Activated naive CD8-positive, alpha-beta T cell treated with anti-CD3 and anti-CD28 coated beads for 36 hours (primary cell): ENCODE results near the gene TEX53. TPM values are rescaled to one million over a fixed set of nuclear protein-coding genes. Genes with fewer than 3 reads are reported as not detected.

Experiments used
- DNase-seq: peaks from one replicate; pipeline ENCODE4 v3.0.0; 2021
- H3K27ac Mint-ChIP-seq: one replicate; pipeline ENCODE4 v1.8.0; 2022; ENCODE audit warnings: mild to moderate bottlenecking, moderate library complexity, mixed read lengths
- H3K27me3 Mint-ChIP-seq: one replicate; pipeline ENCODE4 v1.8.0; 2022; ENCODE audit warnings: mild to moderate bottlenecking, mixed read lengths
- H3K36me3 Mint-ChIP-seq: one replicate; pipeline ENCODE4 v1.8.0; 2021; ENCODE audit warnings: mild to moderate bottlenecking, mixed read lengths
- H3K4me1 Mint-ChIP-seq: one replicate; pipeline ENCODE4 v1.8.0; 2021; ENCODE audit warnings: mixed read lengths
- H3K4me3 Mint-ChIP-seq: one replicate; pipeline ENCODE4 v1.8.0; 2022; ENCODE audit warnings: mild to moderate bottlenecking, moderate library complexity, mixed read lengths
- H3K9me3 Mint-ChIP-seq: one replicate; pipeline ENCODE4 v1.8.0; 2022; ENCODE audit warnings: mixed read lengths
- total RNA-seq, 2 experiments: library from RNA; stranded (reverse); gene quantifications; one replicate each; pipeline ENCODE4 v1.2.3, GENCODE V29; 2021

TEX53 gene
- total RNA-seq, 2 experiments from 2014 or later: not detected

DNA sequence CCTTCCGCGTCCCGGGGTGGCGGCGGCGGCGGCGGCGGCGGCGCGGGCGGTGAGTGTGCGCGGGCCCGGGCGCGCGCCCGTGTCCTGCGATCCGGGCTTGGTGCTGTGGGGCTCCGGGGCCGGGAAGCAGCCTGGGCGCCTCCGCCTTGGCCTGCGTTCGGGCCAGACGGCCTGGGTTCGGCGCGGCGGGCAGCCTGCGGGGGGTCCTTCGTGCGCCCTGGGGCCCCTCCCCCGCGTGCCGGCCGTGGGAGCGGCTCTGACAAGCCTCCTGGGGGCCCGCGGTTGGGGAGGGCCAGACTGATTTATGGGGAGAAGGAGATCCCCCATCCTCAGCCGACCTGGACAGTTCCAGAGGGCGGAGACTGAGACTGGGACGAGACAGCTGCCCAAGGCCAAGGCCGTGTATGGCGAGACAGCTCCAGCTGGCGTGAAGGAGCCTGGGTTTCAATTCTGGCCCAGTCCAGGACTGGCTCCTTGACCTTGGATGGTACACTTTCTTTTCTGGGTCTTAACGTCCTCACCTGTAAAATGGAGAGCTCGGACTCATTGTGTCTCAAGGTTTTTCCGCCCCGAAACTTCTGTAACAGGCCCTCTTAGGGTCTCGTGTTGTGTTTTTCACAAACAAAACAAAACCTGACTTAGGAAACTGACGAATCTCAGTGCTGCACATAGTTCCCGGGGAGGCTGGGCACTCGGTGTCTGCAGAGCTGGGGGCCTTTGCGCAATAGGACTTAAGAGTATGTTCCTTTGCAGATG is 45.9 kb downstream of the TEX53 start:
- peak overlapping the region; percentile 81 for H3K4me3 Mint-ChIP-seq
- peaks cover 40% of the 10 kb centered on the region for H3K4me1 Mint-ChIP-seq
- H3K9me3 Mint-ChIP-seq: peaks cover 2% of the 10 kb centered on the region
- H3K27ac Mint-ChIP-seq: peak overlapping the region; percentile 85
- DNase-seq: peak; percentile 59
- peaks cover 31% of the 10 kb centered on the region for H3K36me3 Mint-ChIP-seq
- H3K27me3 Mint-ChIP-seq: no peaks in the 10 kb centered on the region

DNA sequence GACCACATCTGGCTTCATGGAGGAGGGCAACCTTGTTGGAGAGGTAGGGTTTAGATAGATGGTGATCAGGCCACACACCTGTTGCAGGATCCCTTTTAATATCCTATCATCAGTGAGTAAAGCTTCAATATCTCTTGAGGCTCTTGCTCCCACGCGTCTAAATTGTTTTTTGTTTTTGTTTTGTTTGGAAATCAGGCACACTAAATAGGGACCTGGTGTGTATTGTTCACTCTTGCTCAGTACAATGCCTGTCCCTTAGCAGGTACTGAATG is 49.1 kb downstream of the TEX53 start:
- H3K4me3 Mint-ChIP-seq: no peak overlapping the region
- H3K27ac Mint-ChIP-seq: peak overlapping the region; percentile 59
- H3K27me3 Mint-ChIP-seq: no peaks in the 10 kb centered on the region
- peaks cover 28% of the 10 kb centered on the region for H3K4me1 Mint-ChIP-seq
- no peak for DNase-seq
- peaks cover 13% of the 10 kb centered on the region for H3K36me3 Mint-ChIP-seq
- no peaks in the 10 kb centered on the region for H3K9me3 Mint-ChIP-seq

DNA sequence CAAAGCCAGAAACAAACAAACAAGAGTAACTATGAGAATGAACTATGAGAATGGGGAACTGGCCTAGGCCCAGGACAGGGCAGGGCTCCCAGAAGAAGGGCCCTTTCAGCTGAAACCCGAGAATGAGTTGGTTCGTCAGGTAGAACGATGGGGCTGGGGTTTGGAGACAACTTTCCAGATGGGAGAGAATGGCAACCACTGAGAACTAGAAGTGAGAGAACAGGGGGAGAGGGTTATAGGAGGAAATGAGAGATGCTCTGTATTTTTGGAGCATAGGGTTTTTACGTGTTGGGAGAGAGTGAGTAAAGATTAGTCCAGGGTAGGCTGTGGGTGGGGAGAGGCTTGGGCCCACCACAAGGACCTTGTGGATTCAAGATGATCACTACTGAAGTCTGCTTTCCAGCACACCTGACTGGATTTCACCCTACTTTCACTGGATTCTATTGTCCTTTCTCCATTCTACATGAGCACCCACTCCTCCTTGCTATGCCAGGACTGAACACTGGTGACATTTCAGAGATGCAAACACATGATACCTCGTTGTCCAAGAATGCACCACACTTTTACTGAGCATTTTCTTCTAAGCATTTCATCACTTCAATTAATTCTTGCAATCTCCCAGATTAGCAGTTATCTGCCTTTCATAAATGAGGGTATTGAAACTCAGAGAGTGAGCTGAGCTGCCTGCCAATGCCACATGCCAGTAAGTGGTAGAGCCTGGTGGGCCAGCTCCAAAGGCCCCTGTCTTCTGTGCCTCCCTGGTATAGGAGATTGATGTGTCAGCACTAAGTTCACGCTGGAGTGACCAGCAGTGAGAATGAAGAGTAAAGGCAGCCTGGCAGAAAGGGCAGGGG is 49.7 kb downstream of the TEX53 start:
- no peaks in the 10 kb centered on the region for H3K27me3 Mint-ChIP-seq
- H3K4me3 Mint-ChIP-seq: no peak overlapping the region
- H3K4me1 Mint-ChIP-seq: peaks cover 22% of the 10 kb centered on the region
- DNase-seq: no peak
- H3K9me3 Mint-ChIP-seq: no peaks in the 10 kb centered on the region
- peaks cover 11% of the 10 kb centered on the region for H3K36me3 Mint-ChIP-seq
- peak overlapping the region; percentile 62 for H3K27ac Mint-ChIP-seq

DNA sequence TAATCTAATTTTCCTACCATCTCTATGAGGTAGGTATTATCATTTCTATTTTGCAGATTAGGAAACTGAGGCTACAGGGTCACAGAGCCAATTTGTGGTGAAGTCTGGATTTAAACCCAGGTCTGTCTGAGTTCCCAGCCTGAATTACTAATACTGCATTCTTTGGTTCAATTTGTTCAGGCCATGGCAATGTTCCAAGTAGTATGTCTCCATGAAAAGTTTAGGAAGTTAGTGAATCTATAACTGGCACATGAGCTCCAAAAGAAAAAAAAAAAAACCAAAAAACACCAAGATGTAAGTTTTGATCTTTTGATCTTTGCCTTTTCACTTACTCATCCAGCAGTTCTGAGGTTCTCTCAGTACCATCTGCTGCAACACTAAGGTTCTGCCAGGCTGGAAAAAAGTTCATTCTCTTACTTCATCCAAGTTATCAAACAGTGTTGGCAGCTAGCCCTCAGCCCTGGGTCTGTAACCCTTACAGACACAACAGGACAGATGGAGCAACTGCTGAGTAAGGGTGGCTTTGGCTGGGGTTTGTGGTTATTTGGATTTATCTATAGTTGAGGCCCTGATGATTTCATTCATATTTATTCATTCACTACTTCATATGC is 50.9 kb downstream of the TEX53 start:
- H3K27me3 Mint-ChIP-seq: no peaks in the 10 kb centered on the region
- H3K9me3 Mint-ChIP-seq: peaks cover 5% of the 10 kb centered on the region
- peaks cover 13% of the 10 kb centered on the region for H3K4me1 Mint-ChIP-seq
- H3K36me3 Mint-ChIP-seq: peaks cover 16% of the 10 kb centered on the region
- H3K4me3 Mint-ChIP-seq: no peak overlapping the region
- no peak overlapping the region for H3K27ac Mint-ChIP-seq
- no peak for DNase-seq

Other genes starting within 250 kb of the TEX53 start
- 1 to 10 TPM; 4.6 to 5.8 TPM for gene WHRN, start 152.3 kb downstream of the TEX53 start, total RNA-seq
- 10 to 100 TPM; 41.7 to 41.9 TPM for gene ATP6V1G1, start 70.0 kb downstream of the TEX53 start, total RNA-seq
- 10 to 100 TPM; 28.8 to 29.8 TPM for gene TMEM268, start 46.5 kb downstream of the TEX53 start, total RNA-seq
- under 1 TPM; 0.70 to 0.80 TPM for gene TEX48, start 24.4 kb upstream of the TEX53 start, total RNA-seq
- 1 to 10 TPM; 2.3 to 2.4 TPM for gene TNFSF15, start 148.2 kb upstream of the TEX53 start, total RNA-seq